ENCODE results near the gene MMP28. TPM values are rescaled to one million over a fixed set of nuclear protein-coding genes. Genes with fewer than 3 reads are reported as not detected.

The MMP28 gene, protein sequence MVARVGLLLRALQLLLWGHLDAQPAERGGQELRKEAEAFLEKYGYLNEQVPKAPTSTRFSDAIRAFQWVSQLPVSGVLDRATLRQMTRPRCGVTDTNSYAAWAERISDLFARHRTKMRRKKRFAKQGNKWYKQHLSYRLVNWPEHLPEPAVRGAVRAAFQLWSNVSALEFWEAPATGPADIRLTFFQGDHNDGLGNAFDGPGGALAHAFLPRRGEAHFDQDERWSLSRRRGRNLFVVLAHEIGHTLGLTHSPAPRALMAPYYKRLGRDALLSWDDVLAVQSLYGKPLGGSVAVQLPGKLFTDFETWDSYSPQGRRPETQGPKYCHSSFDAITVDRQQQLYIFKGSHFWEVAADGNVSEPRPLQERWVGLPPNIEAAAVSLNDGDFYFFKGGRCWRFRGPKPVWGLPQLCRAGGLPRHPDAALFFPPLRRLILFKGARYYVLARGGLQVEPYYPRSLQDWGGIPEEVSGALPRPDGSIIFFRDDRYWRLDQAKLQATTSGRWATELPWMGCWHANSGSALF
- total RNA-seq = 1 to 10 TPM; 4.6 to 5.8 (median 5.4) TPM
- polyA plus RNA-seq = 9.2 TPM
- long read RNA-seq, donor 1, transcript MMP28-201 (8 exons, 1,928 nt) = major isoform, 8 of 16 reads
- long read RNA-seq, donor 1, partial matches to known transcripts = 2 of 16 reads
- long read RNA-seq, donor 1, other reads (novel, unspliced or antisense) = 4 of 16 reads
- long read RNA-seq, donor 2, transcript MMP28-201 (8 exons, 1,928 nt) = major isoform, 6 of 9 reads
- long read RNA-seq, donor 2, partial matches to known transcripts = 0 of 9 reads
- long read RNA-seq, donor 2, other reads (novel, unspliced or antisense) = 1 of 9 reads
- long read RNA-seq, donor 3, transcript MMP28-201 (8 exons, 1,928 nt) = major isoform, 19 of 39 reads
- long read RNA-seq, donor 3, partial matches to known transcripts = 6 of 39 reads
- long read RNA-seq, donor 3, other reads (novel, unspliced or antisense) = 10 of 39 reads
- long read RNA-seq, donor 4, partial matches to known transcripts = 1 of 14 reads
- long read RNA-seq, donor 4, other reads (novel, unspliced or antisense) = 5 of 14 reads

DNA sequence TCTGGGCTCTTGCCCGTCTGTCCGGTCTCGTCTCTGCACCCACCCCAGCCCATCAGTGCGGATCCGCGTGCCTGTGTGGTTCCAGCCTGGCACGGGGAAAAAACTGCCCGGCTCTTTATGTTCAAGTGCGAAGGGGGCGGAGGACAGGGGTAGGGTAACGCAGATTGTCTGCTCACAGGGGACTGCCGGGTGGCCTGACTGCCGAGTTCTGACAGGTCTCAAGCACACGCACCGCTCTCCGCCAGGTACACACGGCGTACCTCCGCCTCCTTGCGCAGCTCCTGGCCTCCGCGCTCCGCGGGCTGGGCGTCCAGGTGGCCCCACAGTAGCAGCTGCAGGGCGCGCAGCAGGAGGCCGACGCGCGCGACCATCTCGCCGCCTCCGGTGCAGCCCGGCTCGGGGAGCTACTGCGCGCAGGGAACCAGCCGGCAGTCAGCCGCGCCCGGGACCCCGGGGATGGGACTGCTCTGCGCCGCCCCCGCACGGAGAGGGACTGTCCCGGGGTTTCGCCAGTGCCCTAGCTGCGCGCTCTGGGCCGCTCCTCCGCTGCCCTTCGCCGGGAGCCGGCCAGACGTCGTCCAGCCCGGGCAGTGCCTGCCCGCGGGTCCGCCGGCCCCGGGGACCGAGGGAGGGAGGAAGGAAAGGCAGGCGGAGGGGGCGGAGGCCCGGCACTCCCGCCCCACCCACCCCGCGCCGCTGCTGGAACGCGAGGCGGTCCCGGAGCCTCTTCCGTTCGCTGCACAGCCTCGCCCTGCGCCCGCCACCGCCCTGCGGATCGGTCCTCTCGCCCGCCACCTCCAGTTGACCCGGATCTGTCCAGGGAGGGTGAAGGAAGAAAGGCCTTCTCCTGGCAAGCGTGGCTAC lies at the start of gene MMP28:
TSS of gene MMP28 (minus strand) at position 635 of the 864 bp plus-strand sequence. CDS start at position 371, 264 bp downstream.
- Histone ChIP-seq H3K27me3 (ENCODE audit: control insufficient read depth, insufficient read depth) (no peaks in the 10 kb centered on the region), H3K4me3 (ENCODE audit: low read length) (peak within 1 kb of the TSS; percentile 83), H3K9me3 (ENCODE audit: control insufficient read depth, low read length) (no peaks in the 10 kb centered on the region), H3K27ac (ENCODE audit: low read length) (no peak within 1 kb of the TSS), H3K4me1 (ENCODE audit: control insufficient read depth, insufficient read depth, low read length) (peaks cover 2% of the 10 kb centered on the region)
- peak; percentile 69 to 86 (median 80) for DNase-seq
- intact Hi-C loops (cut with DNase I) = no loop called here
- WGBS = under 1% methylated on average over 89 of the region's 89 CpGs
- peak; percentile 76 to 86 for ATAC-seq

DNA sequence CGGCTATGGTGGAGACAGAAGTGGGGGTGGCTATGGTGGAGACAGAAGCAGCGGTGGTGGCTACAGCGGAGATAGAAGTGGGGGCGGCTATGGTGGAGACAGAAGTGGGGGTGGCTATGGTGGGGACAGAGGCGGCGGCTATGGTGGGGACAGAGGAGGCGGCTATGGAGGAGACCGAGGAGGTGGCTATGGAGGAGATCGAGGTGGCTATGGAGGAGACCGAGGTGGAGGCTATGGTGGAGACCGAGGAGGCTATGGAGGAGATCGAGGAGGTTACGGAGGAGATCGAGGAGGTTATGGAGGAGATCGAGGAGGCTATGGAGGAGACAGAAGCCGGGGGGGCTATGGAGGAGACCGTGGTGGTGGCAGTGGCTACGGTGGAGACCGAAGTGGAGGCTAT lies 49.1 kb upstream of the MMP28 start:
- DNase-seq (no peak), ATAC-seq (no peak)
- Histone ChIP-seq H3K4me1 (ENCODE audit: control insufficient read depth, insufficient read depth, low read length) (no peaks in the 10 kb centered on the region), H3K27ac (ENCODE audit: low read length) (no peak overlapping the region), H3K4me3 (ENCODE audit: low read length) (no peak overlapping the region), H3K27me3 (ENCODE audit: control insufficient read depth, insufficient read depth) (no peaks in the 10 kb centered on the region), H3K9me3 (ENCODE audit: control insufficient read depth, low read length) (no peaks in the 10 kb centered on the region)
- intact Hi-C loops (cut with DNase I) = no loop called here
- WGBS = 97% methylated on average over 19 of the region's 19 CpGs

DNA sequence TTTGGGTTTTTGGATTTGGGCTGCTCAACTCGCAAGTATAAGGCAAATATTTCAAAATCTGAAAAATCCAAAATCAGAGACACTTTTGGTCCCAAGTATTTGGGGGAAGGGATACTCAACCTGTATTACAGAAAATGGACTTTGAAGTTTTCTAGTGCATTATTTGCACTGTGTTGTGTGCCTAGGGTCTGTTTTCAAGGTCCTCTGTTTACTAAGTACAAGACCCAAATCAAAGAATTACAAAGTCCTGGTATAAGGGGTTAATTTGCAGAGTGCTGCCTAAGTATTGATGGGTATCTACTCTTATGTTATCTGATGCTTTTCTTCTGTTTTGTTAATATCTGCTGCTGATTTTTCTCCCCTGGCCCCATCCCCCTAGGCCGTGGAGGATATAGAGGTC lies 48.3 kb upstream of the MMP28 start:
- 97% methylated on average over 2 of the region's 2 CpGs for WGBS
- intact Hi-C loops (cut with DNase I) = no loop called here
- Histone ChIP-seq H3K27ac (ENCODE audit: low read length) (no peak overlapping the region), H3K4me3 (ENCODE audit: low read length) (no peak overlapping the region), H3K4me1 (ENCODE audit: control insufficient read depth, insufficient read depth, low read length) (no peaks in the 10 kb centered on the region), H3K27me3 (ENCODE audit: control insufficient read depth, insufficient read depth) (no peaks in the 10 kb centered on the region), H3K9me3 (ENCODE audit: control insufficient read depth, low read length) (no peaks in the 10 kb centered on the region)
- no peak for ATAC-seq
- no peak for DNase-seq

DNA sequence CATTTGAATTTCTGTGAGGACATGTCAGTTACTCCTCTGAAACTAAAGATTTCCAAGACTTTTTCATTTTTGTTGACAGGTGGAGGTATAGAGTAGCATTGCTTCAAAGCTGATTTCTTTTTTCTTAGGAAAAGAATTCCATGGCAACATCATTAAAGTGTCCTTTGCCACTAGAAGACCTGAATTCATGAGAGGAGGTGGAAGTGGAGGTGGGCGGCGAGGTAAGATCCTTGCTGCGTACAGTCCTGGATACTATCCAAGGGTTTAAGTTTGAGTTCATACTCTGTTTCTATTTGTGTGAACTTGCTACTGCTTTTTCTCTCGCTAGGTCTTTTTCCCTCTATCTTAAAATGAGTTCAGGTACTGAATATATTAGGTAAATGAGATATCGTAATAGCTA lies 46.8 kb upstream of the MMP28 start:
- WGBS = 98% methylated on average over 5 of the region's 5 CpGs
- Histone ChIP-seq H3K4me1 (ENCODE audit: control insufficient read depth, insufficient read depth, low read length) (no peaks in the 10 kb centered on the region), H3K4me3 (ENCODE audit: low read length) (no peak overlapping the region), H3K27ac (ENCODE audit: low read length) (no peak overlapping the region), H3K27me3 (ENCODE audit: control insufficient read depth, insufficient read depth) (no peaks in the 10 kb centered on the region), H3K9me3 (ENCODE audit: control insufficient read depth, low read length) (no peaks in the 10 kb centered on the region)
- DNase-seq = no peak
- intact Hi-C loops (cut with DNase I) = no loop called here
- ATAC-seq = no peak

DNA sequence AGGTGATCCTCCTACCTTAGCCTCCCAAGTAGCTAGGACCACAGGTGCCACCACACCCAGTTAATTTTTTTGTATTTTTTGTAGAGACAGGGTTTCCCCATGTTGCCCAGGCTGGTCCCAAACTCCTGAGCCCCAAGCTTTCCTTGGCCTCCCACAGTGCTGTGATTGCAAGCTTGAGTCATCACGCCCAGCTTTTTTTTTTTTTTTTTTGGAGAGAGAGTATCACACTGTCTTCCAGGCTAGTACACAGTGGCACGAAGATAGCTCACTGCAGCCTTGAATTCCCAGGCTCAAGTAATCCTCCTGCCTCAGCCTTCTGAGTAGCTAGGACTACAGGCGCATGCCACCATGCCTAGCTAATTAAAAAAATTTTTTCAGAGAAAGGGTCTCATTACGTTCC lies 46.1 kb upstream of the MMP28 start:
- no peaks in the 10 kb centered on the region for H3K27me3 ChIP-seq (ENCODE audit: control insufficient read depth, insufficient read depth)
- no peaks in the 10 kb centered on the region for H3K4me1 ChIP-seq (ENCODE audit: control insufficient read depth, insufficient read depth, low read length)
- DNase-seq = no peak
- intact Hi-C loops (cut with DNase I) = no loop called here
- WGBS = 77% methylated on average over 4 of the region's 4 CpGs
- H3K9me3 ChIP-seq (ENCODE audit: control insufficient read depth, low read length) = no peaks in the 10 kb centered on the region
- H3K4me3 ChIP-seq (ENCODE audit: low read length) = no peak overlapping the region
- no peak for ATAC-seq
- H3K27ac ChIP-seq (ENCODE audit: low read length) = no peak overlapping the region

DNA sequence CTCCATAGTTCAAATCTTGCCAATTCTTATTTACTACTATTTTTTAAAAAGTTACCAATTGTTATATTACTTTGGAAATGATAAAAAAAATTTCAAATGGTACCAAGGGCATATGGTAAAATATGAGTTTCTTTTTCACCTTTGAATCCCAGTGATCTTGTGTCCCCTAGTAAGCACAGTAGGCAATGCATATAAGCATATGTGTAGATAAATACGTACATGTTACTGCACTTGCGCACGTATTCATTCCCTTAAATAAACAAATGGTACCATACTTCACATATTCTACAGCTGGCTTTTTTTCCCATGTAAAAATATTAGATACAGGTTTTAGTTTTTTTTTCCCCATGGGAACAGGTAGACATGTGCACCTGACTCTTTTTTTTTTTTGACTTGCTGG lies 45.7 kb upstream of the MMP28 start:
- intact Hi-C loops (cut with DNase I) = no loop called here
- H3K4me3 ChIP-seq (ENCODE audit: low read length) = no peak overlapping the region
- WGBS = 72% methylated on average over 3 of the region's 3 CpGs
- H3K27ac ChIP-seq (ENCODE audit: low read length) = no peak overlapping the region
- DNase-seq (no peak), ATAC-seq (no peak)
- H3K4me1 ChIP-seq (ENCODE audit: control insufficient read depth, insufficient read depth, low read length) = no peaks in the 10 kb centered on the region
- H3K27me3 ChIP-seq (ENCODE audit: control insufficient read depth, insufficient read depth) = no peaks in the 10 kb centered on the region
- H3K9me3 ChIP-seq (ENCODE audit: control insufficient read depth, low read length) = no peaks in the 10 kb centered on the region

DNA sequence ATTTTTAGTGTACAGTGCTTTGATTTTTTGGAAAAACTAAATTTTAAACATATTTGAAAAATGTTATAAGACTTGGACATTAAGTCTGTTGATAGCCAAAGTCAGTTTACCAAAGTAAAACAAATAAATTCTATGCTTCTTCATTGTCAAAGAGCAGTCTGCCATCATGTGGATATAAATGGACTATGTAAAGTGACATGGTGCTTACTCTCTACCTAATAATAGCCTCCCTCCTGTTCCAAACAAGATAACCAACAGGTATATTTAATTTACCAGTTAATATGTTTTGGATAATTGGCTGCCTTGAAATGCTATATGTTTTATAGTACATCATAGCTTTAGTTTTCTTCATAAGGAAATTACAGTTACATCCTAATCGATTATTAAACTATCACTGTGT lies 29.8 kb upstream of the MMP28 start:
- intact Hi-C loops (cut with DNase I) = no loop called here
- Histone ChIP-seq H3K9me3 (ENCODE audit: control insufficient read depth, low read length) (no peaks in the 10 kb centered on the region), H3K4me3 (ENCODE audit: low read length) (no peak overlapping the region), H3K4me1 (ENCODE audit: control insufficient read depth, insufficient read depth, low read length) (no peaks in the 10 kb centered on the region), H3K27ac (ENCODE audit: low read length) (no peak overlapping the region), H3K27me3 (ENCODE audit: control insufficient read depth, insufficient read depth) (no peaks in the 10 kb centered on the region)
- no peak for ATAC-seq
- WGBS = 99% methylated on average over 1 of the region's 1 CpG
- DNase-seq = no peak

DNA sequence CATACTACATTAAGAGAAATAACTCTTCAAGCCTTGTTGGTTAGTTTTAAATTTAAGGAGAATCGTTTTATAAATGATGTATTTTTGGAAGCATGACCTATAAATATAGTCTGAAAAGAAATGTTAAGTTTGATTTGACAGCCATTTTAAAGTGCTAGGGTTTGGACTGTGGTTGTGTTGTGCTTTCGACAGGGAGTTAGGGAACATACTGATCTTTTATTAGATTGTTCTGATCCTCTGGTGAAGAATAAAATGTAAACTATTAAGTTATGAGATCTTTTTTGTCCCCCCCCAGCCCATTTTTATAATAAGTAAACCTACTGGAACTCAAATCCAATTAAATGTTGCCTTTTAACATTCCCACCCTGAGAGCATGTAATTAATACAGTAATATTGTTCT lies 25.9 kb upstream of the MMP28 start:
- 84% methylated on average over 2 of the region's 2 CpGs for WGBS

GRCh38 chr17:35819455-35819854 lies 24.0 kb upstream of the MMP28 start:
- DNase-seq = no peak
- no peak for ATAC-seq
- Histone ChIP-seq H3K4me1 (ENCODE audit: control insufficient read depth, insufficient read depth, low read length) (peaks cover 2% of the 10 kb centered on the region), H3K27ac (ENCODE audit: low read length) (no peak overlapping the region), H3K4me3 (ENCODE audit: low read length) (no peak overlapping the region), H3K9me3 (ENCODE audit: control insufficient read depth, low read length) (no peaks in the 10 kb centered on the region), H3K27me3 (ENCODE audit: control insufficient read depth, insufficient read depth) (no peaks in the 10 kb centered on the region)
- intact Hi-C loops (cut with DNase I) = no loop called here
- 77% methylated on average over 1 of the region's 1 CpG for WGBS

More for the DNA sequence above, 25.9 kb upstream of the MMP28 start:
- no peaks in the 10 kb centered on the region for H3K9me3 ChIP-seq (ENCODE audit: control insufficient read depth, low read length)
- ATAC-seq (no peak), DNase-seq (no peak)
- intact Hi-C loops (cut with DNase I) = no loop called here
- H3K27ac ChIP-seq (ENCODE audit: low read length) = no peak overlapping the region
- no peak overlapping the region for H3K4me3 ChIP-seq (ENCODE audit: low read length)
- H3K27me3 ChIP-seq (ENCODE audit: control insufficient read depth, insufficient read depth) = no peaks in the 10 kb centered on the region
- peaks cover 2% of the 10 kb centered on the region for H3K4me1 ChIP-seq (ENCODE audit: control insufficient read depth, insufficient read depth, low read length)

- Histone ChIP-seq H3K4me3 (ENCODE audit: low read length) (no peak overlapping the region), H3K9me3 (ENCODE audit: control insufficient read depth, low read length) (no peaks in the 10 kb centered on the region), H3K27ac (ENCODE audit: low read length) (no peak overlapping the region), H3K27me3 (ENCODE audit: control insufficient read depth, insufficient read depth) (no peaks in the 10 kb centered on the region), H3K4me1 (ENCODE audit: control insufficient read depth, insufficient read depth, low read length) (peaks cover 2% of the 10 kb centered on the region)
- intact Hi-C loops (cut with DNase I) = no loop called here
- ATAC-seq (no peak), DNase-seq (no peak)
- 90% methylated on average over 1 of the region's 1 CpG for WGBS
Measured at GRCh38 chr17:35817196-35817595, 21.8 kb upstream of the MMP28 start.

Data from right cardiac atrium (tissue), 5 donors.